Left kidney (tissue), 2 donors: ENCODE measurements around the gene ZFAND2B. TPM values are rescaled to one million over a fixed set of nuclear protein-coding genes. Genes with fewer than 3 reads are reported as not detected.
"Not testable (repeated sequence)": the region's sequence is repeated elsewhere in the genome, so short reads cannot be mapped to it uniquely, and the experiment has no call there.

Experiments
- DNase-seq: peaks from one replicate; pipeline ENCODE4 v3.0.0-alpha.2; 2013
- polyA plus RNA-seq: library from polyadenylated mRNA; unstranded; fragments of 120-200 nt; gene quantifications from one replicate; pipeline ENCODE4 v1.2.1, GENCODE V29; 2013; ENCODE audit not compliant: insufficient read length

ZFAND2B gene
- polyA plus RNA-seq, 1 donor: 39.5 TPM

GRCh38 chr2:219201331-219201730 lies 5.3 kb upstream of the ZFAND2B start:
- not testable (repeated sequence) for DNase-seq

GRCh38 chr2:219204425-219205164 lies 2.0 kb upstream of the ZFAND2B start:
- no peak for DNase-seq

DNA sequence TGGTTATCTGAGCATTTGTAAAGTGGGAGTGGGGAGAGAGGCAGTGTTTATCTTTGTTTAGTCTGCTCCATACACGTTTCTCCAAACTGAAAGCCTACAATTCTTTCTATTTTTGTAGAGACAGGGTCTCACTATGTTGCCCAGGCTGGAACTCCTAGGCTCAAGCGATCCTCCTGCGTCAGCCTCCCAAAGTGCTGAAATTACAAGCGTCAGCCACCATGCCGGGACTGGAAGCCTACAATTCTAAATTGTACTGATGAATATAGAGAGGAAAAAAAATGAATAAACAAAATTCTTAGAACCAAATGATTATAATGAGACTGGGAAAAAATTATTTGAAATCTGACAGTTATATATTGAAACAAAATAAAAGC lies 1.4 kb upstream of the ZFAND2B start:
- no peak for DNase-seq

GRCh38 chr2:219205981-219206327 lies 628 bp upstream of the ZFAND2B start:
- DNase-seq: no peak

- no peak for DNase-seq
Measured at GRCh38 chr2:219207134-219207883, 727 bp downstream of the ZFAND2B start.

DNA sequence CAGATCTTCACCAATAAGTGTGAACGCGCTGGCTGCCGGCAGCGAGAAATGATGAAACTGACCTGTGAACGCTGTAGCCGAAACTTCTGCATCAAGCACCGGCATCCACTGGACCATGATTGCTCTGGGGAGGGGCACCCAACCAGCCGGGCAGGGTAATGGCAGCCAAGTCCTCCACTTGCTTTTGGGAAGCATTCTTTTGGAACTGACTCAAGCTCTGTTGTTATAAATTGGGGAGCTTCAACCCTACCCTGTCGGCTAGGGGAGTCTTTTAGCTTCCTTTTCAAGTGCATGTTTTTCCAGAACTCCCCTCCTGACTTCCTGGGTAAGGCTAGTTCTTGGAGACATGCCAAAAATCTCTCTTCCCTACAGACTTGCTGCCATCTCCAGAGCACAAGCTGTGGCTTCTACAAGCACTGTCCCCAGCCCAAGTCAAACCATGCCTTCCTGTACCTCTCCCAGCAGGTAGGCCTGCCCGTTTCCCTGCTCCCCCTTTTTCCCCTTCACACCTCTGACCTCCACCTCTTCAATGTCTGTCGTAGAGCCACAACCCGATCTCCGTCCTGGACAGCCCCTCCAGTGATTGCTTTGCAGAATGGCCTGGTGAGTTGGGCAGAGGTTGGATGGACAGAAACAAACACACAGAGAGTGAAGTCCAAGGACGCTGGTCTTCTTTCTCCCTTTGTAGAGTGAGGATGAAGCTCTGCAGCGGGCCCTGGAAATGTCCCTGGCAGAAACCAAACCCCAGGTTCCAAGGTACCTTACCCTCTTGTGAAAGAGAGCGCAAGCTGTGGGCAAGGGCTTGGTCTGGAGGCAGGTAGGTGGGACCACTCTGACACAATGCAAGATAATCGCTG lies 1.5 kb downstream of the ZFAND2B start:
- DNase-seq: no peak

DNA sequence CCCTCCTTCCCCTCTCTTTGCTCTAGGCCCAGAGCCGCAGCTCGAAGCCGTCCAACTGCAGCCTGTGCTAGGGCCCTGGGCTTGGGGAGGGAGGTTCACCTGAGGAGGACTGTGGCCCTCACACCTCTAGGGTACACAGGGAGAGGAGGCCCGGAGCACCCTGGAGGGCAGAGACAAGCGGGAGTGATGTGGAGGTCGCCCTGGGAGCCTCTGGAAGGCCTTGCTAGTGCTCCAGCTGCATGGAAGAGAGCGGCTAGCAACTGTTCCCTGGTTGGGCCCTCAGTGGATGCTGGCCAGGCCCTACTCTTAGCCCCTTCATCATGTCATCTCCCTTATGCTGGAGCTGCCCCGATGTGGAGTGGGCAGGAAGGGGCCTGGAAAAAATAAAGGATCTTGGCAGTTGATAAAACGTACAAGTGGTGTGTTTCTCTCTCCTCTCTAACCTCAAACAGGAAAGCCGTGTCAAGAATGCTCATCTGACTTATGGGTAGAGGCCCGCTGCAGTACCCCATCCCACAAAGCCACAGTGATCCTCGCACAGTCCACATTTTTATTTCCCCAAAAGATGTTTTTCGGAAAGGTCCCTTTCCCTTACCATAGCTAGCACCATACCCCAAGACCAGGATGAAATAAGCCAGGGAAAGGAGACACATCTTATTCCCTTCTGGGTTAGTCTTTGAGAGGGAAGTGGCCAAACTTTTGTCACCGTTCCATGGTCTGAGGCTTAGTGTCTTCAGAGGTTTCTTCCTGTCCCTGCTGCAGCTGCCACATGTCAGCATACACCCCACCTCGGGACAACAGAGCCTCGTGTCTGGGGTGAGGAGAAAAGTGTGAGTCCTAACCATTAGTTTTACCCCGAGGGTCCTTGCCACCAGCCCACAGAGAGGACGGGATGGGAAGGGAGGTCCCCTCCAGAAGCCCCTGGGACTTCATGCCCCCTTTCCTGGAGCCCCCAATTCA lies 2.9 kb downstream of the ZFAND2B start:
- no peak for DNase-seq

DNA sequence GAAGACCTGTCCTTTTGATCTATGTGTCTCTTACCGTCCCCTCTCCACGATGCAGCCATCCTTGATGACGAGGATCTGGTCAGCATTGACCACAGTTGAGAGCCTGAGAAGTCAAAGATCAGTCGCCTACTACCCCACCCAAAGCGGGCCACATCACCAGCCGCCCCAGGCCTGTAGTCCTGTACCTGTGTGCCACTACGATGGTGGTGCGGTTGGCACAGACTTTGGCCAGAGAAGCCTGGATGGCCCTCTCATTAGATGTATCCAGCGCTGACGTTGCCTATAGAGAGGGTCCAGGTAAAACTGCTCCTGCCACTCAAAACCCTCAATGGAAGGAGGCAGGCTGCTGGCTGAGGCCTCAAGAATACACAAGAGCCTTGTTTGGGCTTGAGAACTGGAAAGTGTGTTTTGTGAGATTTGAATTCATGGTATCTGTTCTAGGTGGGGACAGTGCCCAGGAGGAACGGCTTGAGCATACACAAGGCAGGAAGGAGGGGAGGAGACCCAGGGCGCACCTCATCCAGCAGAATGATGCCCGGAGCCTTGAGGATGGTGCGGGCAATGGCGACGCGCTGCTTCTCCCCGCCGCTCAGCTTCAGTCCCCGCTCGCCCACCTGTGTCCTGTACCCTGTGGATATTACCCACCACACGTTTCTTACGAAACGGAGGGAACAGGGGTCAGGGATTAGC lies 3.8 kb downstream of the ZFAND2B start:
- no peak for DNase-seq

GRCh38 chr2:219210886-219211362 lies 4.3 kb downstream of the ZFAND2B start:
- no peak for DNase-seq

- no peak for DNase-seq
Measured at GRCh38 chr2:219213026-219213415, 6.4 kb downstream of the ZFAND2B start.

DNA sequence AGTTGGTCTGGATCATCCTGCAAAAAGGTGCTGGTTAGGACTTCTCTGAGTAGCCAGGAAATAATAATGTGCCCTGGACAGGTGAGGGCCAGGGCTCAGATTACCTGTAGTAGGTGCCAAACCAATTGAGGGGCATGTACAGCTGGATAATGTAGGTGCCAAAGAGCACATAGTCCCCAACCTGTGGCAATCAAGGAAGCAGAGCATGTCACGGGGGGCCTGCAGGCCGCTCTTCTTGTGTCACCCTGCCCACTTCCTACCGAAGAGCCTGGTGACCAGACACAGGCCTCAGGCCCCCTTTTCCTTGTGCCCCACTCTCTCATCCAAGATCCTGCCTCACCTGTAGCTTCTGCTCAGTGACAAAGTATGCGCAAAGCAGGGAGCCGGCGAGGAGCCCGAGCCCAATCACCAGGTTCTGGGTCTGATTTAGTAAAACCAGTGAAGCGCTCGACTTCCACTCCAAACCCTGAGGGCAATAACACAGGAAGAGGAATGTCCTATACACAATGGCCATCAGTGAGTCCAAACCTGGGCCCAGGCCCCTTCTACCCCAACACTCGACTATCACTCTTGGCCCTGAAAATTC lies 7.0 kb downstream of the ZFAND2B start:
- no peak for DNase-seq

GRCh38 chr2:219214141-219214540 lies 7.6 kb downstream of the ZFAND2B start:
- no peak for DNase-seq

GRCh38 chr2:219214786-219215185 lies 8.2 kb downstream of the ZFAND2B start:
- DNase-seq: no peak

DNA sequence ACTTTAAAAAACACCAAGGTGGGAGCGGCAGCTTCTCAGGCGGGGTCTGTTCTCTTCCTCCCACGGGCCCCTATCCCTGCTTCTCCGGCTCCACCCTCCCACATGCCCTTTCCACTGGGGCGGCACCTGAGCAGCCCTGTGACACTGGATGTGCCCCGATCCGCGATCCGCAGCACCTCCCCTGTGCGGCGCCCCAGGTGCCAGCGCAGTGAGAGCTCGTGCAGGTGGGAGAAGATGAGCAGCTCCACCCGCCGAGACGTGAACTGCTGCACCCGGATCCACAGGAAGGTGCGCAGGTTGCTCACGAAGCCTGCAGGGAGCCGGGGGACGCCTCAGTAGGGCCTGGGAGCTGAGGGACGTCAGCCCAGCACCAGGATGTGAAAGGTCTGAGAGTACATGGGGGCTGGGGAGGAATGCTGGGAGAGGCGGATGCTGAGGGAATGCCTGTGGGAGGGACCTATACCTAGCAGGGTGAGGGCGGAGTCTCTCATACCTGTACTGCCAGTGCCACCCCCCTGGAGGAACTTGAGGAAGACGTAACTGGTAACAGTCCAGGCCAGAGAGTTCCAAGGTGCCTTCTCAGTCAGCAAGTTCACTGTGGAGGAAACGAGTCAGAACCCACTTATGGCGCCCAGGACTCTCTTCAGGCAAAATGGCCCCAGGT lies 9.4 kb downstream of the ZFAND2B start:
- DNase-seq: no peak

- DNase-seq: no peak
Measured at GRCh38 chr2:219216535-219216915, 9.9 kb downstream of the ZFAND2B start.

GRCh38 chr2:219218217-219218731 lies 11.7 kb downstream of the ZFAND2B start:
- DNase-seq: no peak

GRCh38 chr2:219218732-219219701 lies 12.4 kb downstream of the ZFAND2B start, which contains the start of gene ABCB6:
Gene ABCB6, minus strand, starts transcription at chr2:219218958. Its CDS starts 285 bp downstream, at chr2:219218673.
- DNase-seq: peak; percentile 95
